ENCODE measurements around the gene PNKP. TPM values are rescaled to one million over a fixed set of nuclear protein-coding genes. Genes with fewer than 3 reads are reported as not detected.
A peak's percentile ranks its signal among the peaks of the same experiment; 100 is the strongest.

PNKP gene
- total RNA-seq, 1 experiment from 2014 or later: 146 TPM

GRCh38 chr19:49851456-49852259, 15.7 kb downstream of the PNKP start:
- H3K27me3 Mint-ChIP-seq (ENCODE audit: low read depth): peaks cover 3% of the 10 kb centered on the region; the same call in 1 of the 2 replicates
- ATAC-seq (peak; percentile 3), DNase-seq (ENCODE audit: low spot score) (peak; percentile 71)
- POLR2A ChIA-PET: interaction anchor here (1.5 to 2.6 kb wide), 4 partner anchors 14 to 85 kb away, joined by 4 to 13 read pairs (median 6); partner anchors contain the start of genes AKT1S1, AP2A1 and TBC1D17
- H3K27ac Mint-ChIP-seq: peak overlapping the region; percentile 76
- H3K9me3 Mint-ChIP-seq: peaks cover 10% of the 10 kb centered on the region
- peak overlapping the region; percentile 80 for H3K4me3 Mint-ChIP-seq
- peaks cover 22% of the 10 kb centered on the region for H3K4me1 Mint-ChIP-seq
- peaks cover 28% of the 10 kb centered on the region for H3K36me3 Mint-ChIP-seq
- CTCF ChIA-PET: interaction anchor here (1.5 to 2.5 kb wide), 2 partner anchors 38 to 39 kb away, joined by 4 to 22 read pairs; partner anchors contain the start of gene FUZ
- no peak for TF ChIP-seq ZNF219 (CRISPR knock-in tag; IDR thresholded peaks at IDR 0.05; ENCODE audit: borderline replicate concordance)
- TF ChIP-seq ATF3 (CRISPR knock-in tag; conservative IDR thresholded peaks at IDR 0.05): no peak
- no peak for TF ChIP-seq PRDM15 (CRISPR knock-in tag; IDR thresholded peaks at IDR 0.05)
- TF ChIP-seq AFF4 (CRISPR knock-in tag; IDR thresholded peaks at IDR 0.05; ENCODE audit: borderline replicate concordance): no peak
- no peak for TF ChIP-seq MLX (CRISPR knock-in tag; IDR thresholded peaks at IDR 0.05)
- no peak for TF ChIP-seq MAX (CRISPR knock-in tag; IDR thresholded peaks at IDR 0.05)
- TF ChIP-seq ZMAT4 (CRISPR knock-in tag; IDR thresholded peaks at IDR 0.05): no peak
- no peak for TF ChIP-seq ERG (CRISPR knock-in tag; IDR thresholded peaks at IDR 0.05)
- no peak for TF ChIP-seq E2F4 (CRISPR knock-in tag; IDR thresholded peaks at IDR 0.05; ENCODE audit: borderline replicate concordance, low read depth)
- no peak for TF ChIP-seq PRRX2 (CRISPR knock-in tag; IDR thresholded peaks at IDR 0.05)
- no peak for TF ChIP-seq AR (CRISPR knock-in tag; IDR thresholded peaks at IDR 0.05)
- no peak for TF ChIP-seq SOX15 (CRISPR knock-in tag; IDR thresholded peaks at IDR 0.05)
- no peak for TF ChIP-seq ZNF281 (CRISPR knock-in tag; IDR thresholded peaks at IDR 0.05)
- TF ChIP-seq CREB1 (CRISPR knock-in tag; IDR thresholded peaks at IDR 0.05): no peak
- no peak for TF ChIP-seq CDX4 (CRISPR knock-in tag; IDR thresholded peaks at IDR 0.05; ENCODE audit: borderline replicate concordance)
- TF ChIP-seq ZNF423 (CRISPR knock-in tag; IDR thresholded peaks at IDR 0.05): no peak
